Measurements from ENCODE around the gene REPIN1.
A peak's percentile ranks its signal among the peaks of the same experiment; 100 is the strongest.

Gene REPIN1

GRCh38 chr7:150322833-150323681 lies 45.6 kb upstream of the REPIN1 start, which contains the start of the genes ACTR3C and LRRC61:
Gene ACTR3C, minus strand, starts transcription at chr7:150323545. Its CDS starts 28,249 bp downstream, at chr7:150295296.
Gene LRRC61, plus strand, starts transcription at chr7:150323355. Its CDS starts 13,507 bp downstream, at chr7:150336862.
- Histone ChIP-seq H2AFZ (ENCODE audit: low read length) (peak within 1 kb of the TSS; percentile 21; the same call in 1 of the 2 replicates), H3K4me2 (ENCODE audit: low read length) (peak within 1 kb of the TSS; percentile 93), H3K9ac (ENCODE audit: low read length) (peak within 1 kb of the TSS; percentile 88), H4K20me1 (ENCODE audit: insufficient read depth, low read length) (no peaks in the 10 kb centered on the region), H3F3A (ENCODE audit: insufficient read depth, low read length) (no peaks in the 10 kb centered on the region), H3K4me1 (ENCODE audit: insufficient read depth, low read length, severe bottlenecking) (peaks cover 24% of the 10 kb centered on the region), H3K79me2 (ENCODE audit: insufficient read depth, low read length) (no peaks in the 10 kb centered on the region), H3K9me3 (ENCODE audit: low read length) (no peaks in the 10 kb centered on the region), H3K9me2 (ENCODE audit: low read depth, low read length) (no peaks in the 10 kb centered on the region), H3K27ac (ENCODE audit: low read depth, low read length, poor library complexity, severe bottlenecking) (peak within 1 kb of the TSS; percentile 64), H3K4me3 (ENCODE audit: low read depth, low read length, poor library complexity, severe bottlenecking) (peak within 1 kb of the TSS; percentile 81), H3K36me3 (ENCODE audit: insufficient read depth, low read length) (peaks cover 22% of the 10 kb centered on the region), H3K27me3 (ENCODE audit: insufficient read depth, low read length) (no peaks in the 10 kb centered on the region)
- TF ChIP-seq EZH2 (IDR thresholded peaks at IDR 0.05; ENCODE audit: borderline replicate concordance, low read length) = no peak
- TF ChIP-seq CTCF (IDR thresholded peaks at IDR 0.05; ENCODE audit: low read length) = peak; percentile 47

- H3K36me3 ChIP-seq (ENCODE audit: insufficient read depth, low read length) = peaks cover 29% of the 10 kb centered on the region
- H3K79me2 ChIP-seq (ENCODE audit: insufficient read depth, low read length) = no peaks in the 10 kb centered on the region
- peak overlapping the region; percentile 64 for H3K27ac ChIP-seq (ENCODE audit: low read depth, low read length, poor library complexity, severe bottlenecking)
- H3K4me2 ChIP-seq (ENCODE audit: low read length) = peak overlapping the region; percentile 93
- H3K9me3 ChIP-seq (ENCODE audit: low read length) = no peaks in the 10 kb centered on the region
- no peak for TF ChIP-seq EZH2 (IDR thresholded peaks at IDR 0.05; ENCODE audit: borderline replicate concordance, low read length)
- TF ChIP-seq CTCF (IDR thresholded peaks at IDR 0.05; ENCODE audit: low read length) = no peak
- H3K27me3 ChIP-seq (ENCODE audit: insufficient read depth, low read length) = no peaks in the 10 kb centered on the region
- no peaks in the 10 kb centered on the region for H4K20me1 ChIP-seq (ENCODE audit: insufficient read depth, low read length)
- peak overlapping the region; percentile 21; the same call in 1 of the 2 replicates for H2AFZ ChIP-seq (ENCODE audit: low read length)
- no peaks in the 10 kb centered on the region for H3K9me2 ChIP-seq (ENCODE audit: low read depth, low read length)
- H3F3A ChIP-seq (ENCODE audit: insufficient read depth, low read length) = no peaks in the 10 kb centered on the region
- peak overlapping the region; percentile 81 for H3K4me3 ChIP-seq (ENCODE audit: low read depth, low read length, poor library complexity, severe bottlenecking)
- H3K4me1 ChIP-seq (ENCODE audit: insufficient read depth, low read length, severe bottlenecking) = peaks cover 24% of the 10 kb centered on the region
- peak overlapping the region; percentile 88 for H3K9ac ChIP-seq (ENCODE audit: low read length)
Observed at GRCh38 chr7:150323682-150324372, 44.8 kb upstream of the REPIN1 start.

GRCh38 chr7:150324373-150324961 lies 44.2 kb upstream of the REPIN1 start:
- H2AFZ ChIP-seq (ENCODE audit: low read length) = no peak overlapping the region
- peak overlapping the region; percentile 93 for H3K4me2 ChIP-seq (ENCODE audit: low read length)
- H3K36me3 ChIP-seq (ENCODE audit: insufficient read depth, low read length) = peaks cover 36% of the 10 kb centered on the region
- H3K79me2 ChIP-seq (ENCODE audit: insufficient read depth, low read length) = no peaks in the 10 kb centered on the region
- H3K9ac ChIP-seq (ENCODE audit: low read length) = peak overlapping the region; percentile 88
- H3K4me3 ChIP-seq (ENCODE audit: low read depth, low read length, poor library complexity, severe bottlenecking) = peak overlapping the region; percentile 81
- no peaks in the 10 kb centered on the region for H3F3A ChIP-seq (ENCODE audit: insufficient read depth, low read length)
- H3K27me3 ChIP-seq (ENCODE audit: insufficient read depth, low read length) = no peaks in the 10 kb centered on the region
- TF ChIP-seq CTCF (IDR thresholded peaks at IDR 0.05; ENCODE audit: low read length) (no peak), EZH2 (IDR thresholded peaks at IDR 0.05; ENCODE audit: borderline replicate concordance, low read length) (no peak)
- H3K9me2 ChIP-seq (ENCODE audit: low read depth, low read length) = no peaks in the 10 kb centered on the region
- peaks cover 24% of the 10 kb centered on the region for H3K4me1 ChIP-seq (ENCODE audit: insufficient read depth, low read length, severe bottlenecking)
- no peaks in the 10 kb centered on the region for H3K9me3 ChIP-seq (ENCODE audit: low read length)
- H4K20me1 ChIP-seq (ENCODE audit: insufficient read depth, low read length) = no peaks in the 10 kb centered on the region
- H3K27ac ChIP-seq (ENCODE audit: low read depth, low read length, poor library complexity, severe bottlenecking) = peak overlapping the region; percentile 64
